ENCODE data around the gene TMTC2.

Gene TMTC2

DNA sequence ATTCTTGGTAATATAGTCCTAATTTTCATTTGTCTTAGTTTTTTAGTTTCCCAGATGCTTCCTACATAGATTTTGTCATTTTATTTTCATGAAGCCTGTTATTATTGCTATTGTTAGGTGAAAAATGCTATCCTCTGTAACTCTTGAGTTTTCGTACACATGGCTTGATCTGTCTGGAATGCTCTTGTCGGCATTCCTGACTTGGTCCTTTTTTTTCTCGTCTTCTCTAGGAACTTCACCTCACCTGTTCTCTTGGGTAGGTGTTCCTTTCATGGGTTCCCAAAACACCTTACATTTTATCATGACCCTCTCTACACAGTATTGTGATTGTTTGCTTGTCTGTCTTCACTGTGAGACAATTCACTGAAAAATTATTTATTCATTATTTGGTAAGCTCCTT lies 267.4 kb downstream of the TMTC2 start:
- DNase-seq (ENCODE audit: low read depth): no peak

DNA sequence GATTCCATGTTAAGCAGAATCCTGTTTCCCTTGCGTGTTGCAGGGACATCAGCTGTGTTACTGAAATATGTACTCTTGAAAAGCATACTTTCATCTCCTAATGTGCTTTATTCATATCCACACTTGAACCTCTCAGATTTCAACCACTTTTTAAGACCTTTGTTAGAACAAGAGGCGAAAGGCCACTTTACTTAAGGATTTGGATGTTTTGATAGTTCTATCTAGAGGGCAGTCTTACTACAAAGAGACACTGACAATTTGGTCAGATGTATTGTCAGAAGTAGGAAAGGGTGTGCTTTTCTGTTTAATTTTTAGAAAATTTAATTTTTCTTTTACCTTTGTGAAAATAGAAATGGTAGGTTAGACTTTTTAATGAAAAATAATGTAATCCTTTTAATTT lies 267.9 kb downstream of the TMTC2 start:
- DNase-seq (ENCODE audit: low read depth): no peak

DNA sequence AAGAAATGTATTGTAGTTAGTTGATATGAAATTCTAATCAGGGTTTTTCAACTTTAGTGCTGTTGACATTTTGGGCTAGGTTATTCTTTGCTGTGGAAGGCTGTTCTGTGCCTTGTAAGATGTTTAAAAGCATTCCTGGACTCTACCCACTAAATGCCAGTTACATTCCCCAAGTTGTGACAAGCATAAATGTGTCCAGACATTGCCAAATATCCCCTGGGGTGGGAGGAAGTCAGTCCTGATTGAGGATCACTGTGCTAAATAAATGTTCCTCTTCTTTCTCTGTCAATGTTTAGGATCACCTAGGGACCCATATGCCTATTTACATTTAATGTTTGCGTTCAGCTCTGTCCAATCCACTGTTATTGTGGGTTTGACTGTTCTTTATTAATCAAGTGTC lies 268.3 kb downstream of the TMTC2 start:
- DNase-seq (ENCODE audit: low read depth): no peak

DNA sequence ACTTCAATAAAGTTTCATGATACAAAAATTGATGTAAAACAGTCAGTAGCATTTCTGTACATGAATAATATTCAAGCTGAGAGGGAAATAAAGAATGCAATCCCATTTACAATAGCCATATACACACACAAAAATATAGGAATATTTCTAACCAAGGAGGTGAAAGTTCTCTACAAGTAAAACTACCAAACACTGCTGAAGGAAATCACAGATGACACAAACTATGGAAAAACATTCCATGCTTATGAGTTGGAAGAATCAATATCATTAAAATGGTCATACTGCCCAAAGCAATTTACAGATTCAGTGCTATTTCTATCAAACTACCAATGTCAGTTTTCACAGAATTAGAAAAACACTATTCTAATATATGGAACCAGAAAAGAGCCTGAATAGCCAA lies 272.3 kb downstream of the TMTC2 start:
- no peak for DNase-seq (ENCODE audit: low read depth)

DNA sequence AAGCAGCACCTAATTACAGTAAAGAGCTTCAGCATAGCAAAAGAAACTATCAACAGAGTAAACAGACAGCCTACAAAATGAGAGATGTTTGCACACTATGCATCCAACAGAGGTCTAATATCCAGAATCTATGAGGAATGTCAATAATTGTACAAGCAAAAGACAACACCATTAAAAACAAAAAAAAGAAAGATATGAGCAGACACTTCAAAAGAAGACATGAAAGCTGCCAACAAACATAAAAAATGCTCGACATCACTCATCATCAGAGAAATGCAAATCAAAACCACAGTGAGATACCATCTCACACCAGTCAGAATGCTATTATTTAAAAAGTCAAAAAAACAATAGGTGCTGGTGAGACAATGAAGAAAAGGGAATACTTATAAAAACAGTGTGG lies 273.1 kb downstream of the TMTC2 start:
- no peak for DNase-seq (ENCODE audit: low read depth)

GRCh38 chr12:82961835-82962234 lies 275.1 kb downstream of the TMTC2 start:
- no peak for DNase-seq (ENCODE audit: low read depth)

DNA sequence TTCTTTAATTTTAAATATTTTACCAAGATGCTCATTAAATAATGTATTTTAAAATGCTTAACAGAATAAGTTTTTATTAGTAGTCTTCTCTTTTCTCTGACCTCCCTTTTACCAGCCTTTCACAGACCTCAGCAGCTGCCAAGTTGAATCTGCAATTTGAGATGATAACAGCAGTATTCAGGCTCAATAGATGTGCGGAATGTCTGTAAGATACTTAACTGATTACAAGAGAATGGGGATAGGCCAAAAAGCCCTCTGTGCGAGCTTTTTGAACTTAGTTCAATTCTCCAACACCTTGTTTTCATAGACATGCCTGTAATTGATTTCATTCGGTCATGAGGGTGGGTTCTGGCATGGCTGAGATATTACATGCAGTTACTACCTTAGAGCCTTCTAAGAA lies 277.2 kb downstream of the TMTC2 start:
- DNase-seq (ENCODE audit: low read depth): no peak

DNA sequence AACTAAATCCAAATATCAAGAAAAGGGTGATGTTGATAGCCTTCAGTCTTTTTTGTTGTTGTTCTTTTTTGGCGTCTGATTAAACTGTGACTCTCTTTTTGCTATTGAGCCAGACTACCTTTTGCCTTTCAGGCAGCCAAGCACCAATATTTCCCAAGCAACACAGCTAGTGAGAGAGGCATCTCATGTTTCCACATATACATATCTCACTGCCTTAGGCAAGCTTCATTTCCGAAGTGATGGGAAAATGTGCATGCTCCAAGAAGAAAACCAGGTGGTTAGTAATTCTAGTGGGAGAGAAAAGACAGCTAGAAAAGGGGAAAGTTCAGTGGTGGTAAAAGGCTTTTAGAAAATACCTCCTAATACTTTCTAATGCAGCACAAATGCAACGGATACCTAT lies 277.7 kb downstream of the TMTC2 start:
- no peak for DNase-seq (ENCODE audit: low read depth)

DNA sequence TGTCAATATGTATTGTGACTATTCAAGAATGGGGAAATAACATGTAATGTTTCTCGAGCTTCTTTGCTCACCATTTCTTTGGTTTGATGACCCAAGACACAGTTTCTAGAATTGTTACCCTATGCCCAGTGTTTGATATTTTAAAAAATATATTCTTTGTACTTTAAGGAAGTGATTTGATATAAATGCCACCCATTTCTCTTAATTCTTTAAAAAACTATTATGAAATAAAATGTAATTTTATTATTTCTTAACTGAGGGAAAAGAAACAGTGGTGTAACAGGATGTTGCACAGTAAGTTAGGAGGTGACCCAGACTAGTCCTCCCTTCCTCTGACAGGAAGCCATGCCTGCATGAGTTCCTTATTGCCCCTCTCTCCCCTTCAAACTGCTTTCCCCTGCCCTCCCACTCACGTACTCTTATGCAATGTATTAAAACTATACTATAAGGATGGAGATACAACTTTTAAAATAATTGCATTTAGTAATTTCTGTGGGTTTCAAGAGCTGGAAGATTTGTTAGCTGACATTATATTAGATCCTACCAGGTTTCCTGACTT lies 279.4 kb downstream of the TMTC2 start:
- no peak for DNase-seq (ENCODE audit: low read depth)

DNA sequence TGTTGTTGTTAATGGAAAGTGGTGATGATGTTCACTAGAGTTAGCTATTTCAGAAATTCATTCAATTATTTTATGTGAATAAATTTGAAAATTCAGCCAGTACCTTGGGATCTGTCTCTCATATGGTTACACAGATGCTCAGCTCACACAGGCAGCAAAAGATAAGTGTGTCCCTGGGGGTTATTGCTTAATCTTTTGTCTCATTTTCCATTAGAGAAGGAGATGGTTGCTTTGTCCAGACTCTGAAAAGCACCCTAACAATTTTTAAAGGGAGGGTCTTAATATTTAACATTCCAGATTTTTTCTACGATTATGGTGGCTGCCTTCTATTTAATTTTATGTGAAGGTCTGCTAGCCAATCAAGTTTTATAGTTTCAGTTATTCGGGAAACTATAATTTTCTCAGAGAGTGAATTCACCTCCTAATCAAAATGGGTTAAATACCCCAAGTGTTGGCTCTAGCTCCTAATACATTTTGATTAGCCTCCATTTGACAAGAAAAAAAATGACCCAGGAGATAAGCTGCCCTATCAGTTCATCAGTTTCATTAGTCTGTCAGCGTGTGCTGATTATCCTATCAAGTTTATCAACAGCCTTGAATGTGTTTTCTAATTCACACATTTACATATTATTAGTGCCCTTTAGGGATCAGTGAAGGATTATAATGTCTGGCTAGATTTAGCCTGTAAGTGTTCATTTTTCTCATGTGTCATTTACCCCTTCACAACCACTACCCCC lies 282.1 kb downstream of the TMTC2 start:
- DNase-seq (ENCODE audit: low read depth): no peak

- no peak for DNase-seq (ENCODE audit: low read depth)
Measured at GRCh38 chr12:82970614-82971013, 283.9 kb downstream of the TMTC2 start.

DNA sequence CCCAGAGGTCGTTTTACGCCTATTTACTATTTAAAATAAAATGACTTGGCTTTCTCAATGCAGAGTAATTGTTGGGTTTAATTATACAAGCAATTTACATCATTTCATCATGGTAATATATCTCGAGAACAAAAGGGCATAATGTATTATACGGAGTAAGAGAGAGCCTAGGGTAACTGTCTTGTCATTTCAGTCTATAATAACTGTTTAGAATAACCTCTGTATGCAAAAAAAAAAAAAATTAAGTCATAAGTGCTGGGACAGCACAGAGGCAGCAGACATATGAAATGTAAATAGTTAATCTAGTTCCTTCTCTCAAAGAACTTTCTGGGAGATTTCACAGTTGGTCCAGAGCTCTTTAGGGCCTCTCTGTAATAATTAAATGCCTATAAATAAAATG lies 284.9 kb downstream of the TMTC2 start:
- no peak for DNase-seq (ENCODE audit: low read depth)

GRCh38 chr12:82972624-82973023 lies 285.9 kb downstream of the TMTC2 start:
- DNase-seq (ENCODE audit: low read depth): no peak

- DNase-seq (ENCODE audit: low read depth): no peak
Measured at GRCh38 chr12:82973592-82973991, 286.9 kb downstream of the TMTC2 start.

DNA sequence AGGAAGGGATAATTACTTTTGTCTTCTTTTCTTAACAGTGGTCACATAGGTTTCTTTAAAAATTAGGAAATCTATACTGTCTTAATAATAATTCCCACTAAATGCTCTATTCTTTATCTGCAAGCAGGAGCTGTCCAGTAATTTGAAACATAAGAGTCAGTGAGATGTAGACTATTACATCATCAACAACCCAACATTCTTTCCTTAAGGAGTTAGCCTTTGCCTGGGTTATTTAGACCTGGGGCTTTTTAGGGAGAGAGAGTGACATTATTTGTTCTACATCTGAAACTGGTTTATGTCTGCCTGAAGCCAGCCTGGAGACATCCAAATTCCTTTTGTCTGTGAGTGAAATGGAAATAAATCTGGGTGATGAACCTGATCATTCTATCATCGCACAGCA lies 294.4 kb downstream of the TMTC2 start:
- DNase-seq (ENCODE audit: low read depth): no peak

GRCh38 chr12:82994117-82994516 lies 307.4 kb downstream of the TMTC2 start:
- DNase-seq (ENCODE audit: low read depth): no peak

GRCh38 chr12:82996168-82996812 lies 309.6 kb downstream of the TMTC2 start:
- DNase-seq (ENCODE audit: low read depth): no peak

DNA sequence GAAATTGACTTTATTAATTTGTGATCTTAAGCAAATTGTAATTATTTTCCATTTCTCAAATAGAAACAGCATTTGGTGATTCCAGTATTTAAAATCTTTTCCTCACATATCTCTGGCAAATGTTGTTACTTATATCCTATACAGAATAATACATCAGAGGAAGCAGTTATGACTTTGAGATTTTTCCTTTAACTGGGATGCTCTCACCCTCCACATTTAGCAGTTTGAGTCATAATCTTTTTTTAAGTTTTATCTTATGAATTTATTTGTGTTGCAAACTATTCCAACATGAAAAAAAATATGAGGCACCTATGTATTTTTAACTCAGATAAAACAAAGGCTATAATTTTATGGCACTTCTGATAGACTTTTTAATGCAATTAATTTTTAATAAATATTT lies 311.8 kb downstream of the TMTC2 start:
- no peak for DNase-seq (ENCODE audit: low read depth)

- DNase-seq (ENCODE audit: low read depth): no peak
Measured at GRCh38 chr12:83003026-83003425, 316.3 kb downstream of the TMTC2 start.

DNA sequence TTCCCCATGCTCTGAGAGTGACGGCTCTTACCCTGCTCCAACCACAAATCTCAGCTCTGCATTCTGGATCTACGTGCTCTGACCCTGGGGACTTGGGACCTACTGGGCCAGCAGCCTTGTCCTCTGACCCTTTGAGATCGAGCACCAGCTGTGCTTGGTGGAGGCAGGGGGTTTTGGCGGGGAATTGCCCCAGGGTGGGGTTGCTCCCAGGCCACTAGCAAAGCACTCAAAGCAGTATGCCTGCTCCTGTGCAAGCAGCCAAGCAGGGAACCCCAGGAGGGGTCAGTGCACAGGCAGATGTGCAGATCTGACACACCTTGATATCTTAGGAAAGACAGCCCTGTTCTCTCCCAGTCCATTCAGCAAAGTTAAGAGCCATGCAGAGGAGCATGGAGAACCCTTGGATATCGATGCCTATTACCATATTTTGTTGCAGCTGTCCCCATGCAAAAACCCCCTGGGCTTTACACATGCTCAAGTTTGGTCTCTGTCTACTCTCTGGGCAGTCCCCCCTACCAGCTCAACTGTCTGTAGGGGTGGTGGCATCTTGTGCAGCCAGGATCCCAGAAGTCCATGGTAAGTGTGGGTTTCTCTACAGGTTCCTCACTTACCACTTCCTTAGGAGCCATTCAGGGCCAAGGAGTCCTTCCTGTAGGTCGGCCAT lies 319.0 kb downstream of the TMTC2 start:
- no peak for DNase-seq (ENCODE audit: low read depth)

- DNase-seq (ENCODE audit: low read depth): no peak
Measured at GRCh38 chr12:83008703-83009102, 322.0 kb downstream of the TMTC2 start.

DNA sequence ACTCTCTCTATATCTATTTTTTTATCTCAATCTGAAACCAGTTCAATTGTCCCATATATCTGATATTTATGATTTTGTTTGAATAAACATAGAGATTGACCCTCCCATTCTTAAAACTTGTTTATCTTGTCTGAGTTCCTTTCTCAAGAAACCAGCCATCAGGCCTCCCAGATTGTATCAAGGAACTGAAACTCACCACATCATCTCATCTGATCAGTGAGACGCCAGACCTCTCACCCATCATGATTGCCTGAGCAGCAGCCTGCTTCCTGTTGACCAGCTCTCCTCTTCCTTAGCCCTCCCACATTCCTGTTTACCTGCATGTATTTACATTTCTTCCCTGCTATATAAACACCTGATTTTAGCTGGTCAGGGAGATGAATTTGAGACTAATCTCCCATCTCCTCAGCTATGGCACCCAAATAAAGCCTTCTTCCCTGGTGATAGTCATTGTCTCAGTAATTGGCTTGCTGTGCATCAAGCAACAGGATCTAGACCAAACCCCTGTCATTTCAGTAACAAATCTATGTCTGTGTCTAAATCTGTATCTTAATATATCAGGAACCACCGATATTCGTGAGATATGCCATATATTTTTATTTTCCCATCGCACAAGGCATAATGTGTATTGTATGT lies 323.6 kb downstream of the TMTC2 start:
- DNase-seq (ENCODE audit: low read depth): no peak
